Astrocyte (in vitro differentiated cells and primary cell): ENCODE data around the gene IFNA13.

Source experiments
- CTCF ChIP-seq: IDR thresholded peaks from 2 replicates; pipeline ENCODE4 v1.5.1; 2011; ENCODE audit warnings: low read depth, mild to moderate bottlenecking, inconsistent platforms, low read length, moderate library complexity; ENCODE audit not compliant: insufficient read depth
- EZH2 ChIP-seq: IDR thresholded peaks from 2 replicates; pipeline ENCODE4 v1.6.1; 2012; ENCODE audit warnings: mild to moderate bottlenecking, low read length, inconsistent platforms; ENCODE audit not compliant: insufficient read depth

DNA sequence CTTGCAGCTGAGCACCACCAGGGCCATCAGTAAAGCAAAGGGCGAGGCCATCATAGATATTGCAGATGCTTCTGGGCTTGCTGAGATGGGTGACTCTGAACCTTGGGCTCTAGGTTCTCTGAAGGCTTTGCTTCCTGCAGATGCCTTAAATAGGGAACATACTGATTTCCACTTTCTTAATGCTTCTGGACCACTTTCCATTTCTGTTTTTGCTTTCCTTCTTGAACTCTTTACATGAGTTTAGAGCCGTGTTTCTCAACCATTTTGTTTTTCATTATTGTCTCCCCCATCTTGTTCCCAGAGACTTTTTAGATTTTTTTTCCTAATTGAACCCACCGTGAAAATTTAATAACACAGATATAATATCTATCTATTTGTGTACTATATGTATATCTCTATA is at the start of gene IFNA13:
- TF ChIP-seq CTCF (no peak), EZH2 (no peak)
